Progenitor cell of endocrine pancreas (in vitro differentiated cells): ENCODE measurements around the gene EXD2. TPM values are rescaled to one million over a fixed set of nuclear protein-coding genes. Genes with fewer than 3 reads are reported as not detected.
"Not testable (repeated sequence)": the region's sequence is repeated elsewhere in the genome, so short reads cannot be mapped to it uniquely, and the experiment has no call there.

Source experiments
- DNase-seq: peaks from one replicate; pipeline ENCODE4 v3.0.0; 2021; ENCODE audit warnings: low spot score; ENCODE audit not compliant: unreplicated experiment
- H3K27ac Mint-ChIP-seq: 2 replicates; pipeline ENCODE4 v1.8.0; 2021; ENCODE audit warnings: mild to moderate bottlenecking, moderate library complexity, mixed read lengths
- H3K27me3 Mint-ChIP-seq: 2 replicates; pipeline ENCODE4 v1.8.0; 2021; ENCODE audit warnings: mixed read lengths
- H3K36me3 Mint-ChIP-seq: 2 replicates; pipeline ENCODE4 v1.8.0; 2022; ENCODE audit warnings: mixed read lengths; ENCODE audit not compliant: insufficient read depth
- H3K4me1 Mint-ChIP-seq: 2 replicates; pipeline ENCODE4 v1.8.0; 2021; ENCODE audit warnings: low read depth, mixed read lengths
- H3K4me3 Mint-ChIP-seq: 2 replicates; pipeline ENCODE4 v1.8.0; 2021; ENCODE audit warnings: low read depth, mild to moderate bottlenecking, moderate library complexity, mixed read lengths
- H3K9me3 Mint-ChIP-seq: 2 replicates; pipeline ENCODE4 v1.8.0; 2021; ENCODE audit warnings: low read depth, mixed read lengths
- total RNA-seq: library from RNA; stranded (reverse); gene quantifications from 2 replicates; pipeline ENCODE4 v1.2.1, GENCODE V29; 2021
- TF ChIP-seq, protein P1 (sequence below): fragments of 200-600 bp; sonication (generic); IDR thresholded peaks from one replicate; pipeline ENCODE4 v1.5.0; 2021; ENCODE audit warnings: antibody characterized with exemption, mild to moderate bottlenecking; ENCODE audit not compliant: unreplicated experiment

The EXD2 gene
- total RNA-seq, 1 donor from 2014 or later = 44.2 TPM

DNA sequence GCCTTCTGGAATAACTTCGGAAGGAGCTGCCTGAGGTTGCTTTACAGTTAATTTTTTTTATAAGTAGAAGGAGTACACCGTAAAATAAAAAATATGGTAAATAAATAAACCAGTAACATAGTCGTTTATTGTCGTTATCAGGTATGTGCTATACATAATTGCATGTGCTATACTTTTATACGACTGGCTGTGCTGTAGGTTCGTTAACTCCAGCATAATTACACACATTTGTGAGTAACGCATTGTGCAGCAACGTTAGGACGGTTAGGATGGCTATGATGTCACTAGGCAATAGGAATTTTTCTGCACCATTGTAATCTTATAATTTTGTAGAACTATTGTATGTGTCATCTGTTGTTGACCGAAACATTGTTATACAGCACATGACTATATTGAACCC lies 8.5 kb downstream of the EXD2 start:
- no peaks in the 10 kb centered on the region for H3K27me3 Mint-ChIP-seq
- H3K9me3 Mint-ChIP-seq = no peaks in the 10 kb centered on the region
- H3K27ac Mint-ChIP-seq = no peak overlapping the region
- peaks cover 2% of the 10 kb centered on the region for H3K36me3 Mint-ChIP-seq
- no peaks in the 10 kb centered on the region for H3K4me1 Mint-ChIP-seq
- DNase-seq = no peak
- TF ChIP-seq, protein P1, sequence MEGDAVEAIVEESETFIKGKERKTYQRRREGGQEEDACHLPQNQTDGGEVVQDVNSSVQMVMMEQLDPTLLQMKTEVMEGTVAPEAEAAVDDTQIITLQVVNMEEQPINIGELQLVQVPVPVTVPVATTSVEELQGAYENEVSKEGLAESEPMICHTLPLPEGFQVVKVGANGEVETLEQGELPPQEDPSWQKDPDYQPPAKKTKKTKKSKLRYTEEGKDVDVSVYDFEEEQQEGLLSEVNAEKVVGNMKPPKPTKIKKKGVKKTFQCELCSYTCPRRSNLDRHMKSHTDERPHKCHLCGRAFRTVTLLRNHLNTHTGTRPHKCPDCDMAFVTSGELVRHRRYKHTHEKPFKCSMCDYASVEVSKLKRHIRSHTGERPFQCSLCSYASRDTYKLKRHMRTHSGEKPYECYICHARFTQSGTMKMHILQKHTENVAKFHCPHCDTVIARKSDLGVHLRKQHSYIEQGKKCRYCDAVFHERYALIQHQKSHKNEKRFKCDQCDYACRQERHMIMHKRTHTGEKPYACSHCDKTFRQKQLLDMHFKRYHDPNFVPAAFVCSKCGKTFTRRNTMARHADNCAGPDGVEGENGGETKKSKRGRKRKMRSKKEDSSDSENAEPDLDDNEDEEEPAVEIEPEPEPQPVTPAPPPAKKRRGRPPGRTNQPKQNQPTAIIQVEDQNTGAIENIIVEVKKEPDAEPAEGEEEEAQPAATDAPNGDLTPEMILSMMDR = no peak
- H3K4me3 Mint-ChIP-seq = no peak overlapping the region

DNA sequence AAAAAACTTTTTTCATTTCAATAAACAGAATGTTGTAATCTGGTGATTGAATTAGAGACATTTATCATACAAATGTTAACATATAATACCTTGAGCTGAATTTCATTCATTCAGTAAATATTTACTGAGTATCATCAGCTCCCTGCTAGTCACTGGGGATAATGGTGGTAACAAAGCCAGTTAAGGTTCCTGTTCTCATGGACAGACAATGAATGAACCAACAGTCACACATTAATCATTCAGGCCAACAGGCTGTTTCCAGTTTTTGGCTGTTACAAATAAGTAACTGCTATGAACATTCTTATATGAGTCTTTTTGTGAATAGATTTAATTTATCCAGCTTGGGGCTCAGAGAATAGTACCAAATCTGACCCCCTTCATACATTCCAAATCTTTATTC lies 13.5 kb downstream of the EXD2 start:
- Mint-ChIP-seq H3K4me1 (peaks cover 4% of the 10 kb centered on the region), H3K27me3 (no peaks in the 10 kb centered on the region), H3K4me3 (no peak overlapping the region), H3K27ac (no peak overlapping the region), H3K9me3 (no peaks in the 10 kb centered on the region), H3K36me3 (peaks cover 2% of the 10 kb centered on the region)
- no peak for DNase-seq
- TF ChIP-seq, protein P1 = no peak

DNA sequence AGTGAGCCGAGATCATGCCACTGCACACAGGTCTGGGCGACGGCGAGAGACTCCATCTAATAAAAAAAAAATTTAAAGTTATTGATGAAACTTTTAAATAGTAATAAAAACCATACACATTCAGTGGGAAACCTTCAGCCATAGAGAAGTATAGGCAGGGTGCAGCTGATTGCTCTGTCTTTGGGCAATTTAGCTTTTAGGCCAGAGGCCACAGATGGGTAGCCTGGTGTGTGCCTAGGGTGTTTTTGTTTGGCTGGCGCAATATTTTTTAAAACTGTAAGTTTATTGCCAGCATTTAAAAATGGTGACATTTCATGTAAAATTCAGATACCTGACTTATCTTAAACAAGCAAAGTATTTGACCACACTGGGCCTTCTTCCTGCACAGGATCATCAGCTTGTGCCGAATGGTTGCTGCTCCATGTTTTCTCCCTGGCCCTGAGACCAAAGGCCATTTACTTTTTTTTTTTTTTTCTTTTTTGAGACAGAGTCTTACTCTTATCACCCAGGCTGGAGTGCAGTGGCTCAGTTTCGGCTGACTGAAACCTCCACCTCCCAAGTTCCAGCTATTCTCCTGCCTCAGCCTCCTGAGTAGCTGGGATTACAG lies 16.2 kb downstream of the EXD2 start:
- no peak overlapping the region for H3K27ac Mint-ChIP-seq
- H3K4me1 Mint-ChIP-seq = peaks cover 4% of the 10 kb centered on the region
- H3K9me3 Mint-ChIP-seq = no peaks in the 10 kb centered on the region

DNA sequence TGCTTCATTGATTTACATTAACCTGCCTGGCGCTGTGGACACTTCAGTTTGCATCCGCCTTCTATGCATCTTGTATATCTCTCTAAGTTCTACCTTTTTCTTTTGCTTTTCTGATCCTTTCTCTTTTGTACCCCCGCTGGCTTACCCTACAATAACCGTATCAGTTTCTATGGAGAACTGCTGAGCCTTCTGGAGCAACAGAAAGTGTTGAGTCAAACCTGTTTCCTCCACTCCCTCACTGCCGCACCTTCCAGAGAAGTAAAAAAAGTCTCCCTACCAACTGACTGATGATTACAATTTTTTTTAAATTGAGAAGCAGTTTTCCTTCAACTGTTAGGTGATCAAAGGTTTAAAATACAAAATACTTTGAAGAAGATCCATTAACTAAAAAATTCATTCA lies 17.4 kb downstream of the EXD2 start:
- no peak overlapping the region for H3K27ac Mint-ChIP-seq

More for the DNA sequence above, 16.2 kb downstream of the EXD2 start:
- no peaks in the 10 kb centered on the region for H3K27me3 Mint-ChIP-seq
- H3K4me3 Mint-ChIP-seq = no peak overlapping the region
- TF ChIP-seq, protein P1 = no peak
- DNase-seq = no peak
- H3K36me3 Mint-ChIP-seq = peaks cover 11% of the 10 kb centered on the region

DNA sequence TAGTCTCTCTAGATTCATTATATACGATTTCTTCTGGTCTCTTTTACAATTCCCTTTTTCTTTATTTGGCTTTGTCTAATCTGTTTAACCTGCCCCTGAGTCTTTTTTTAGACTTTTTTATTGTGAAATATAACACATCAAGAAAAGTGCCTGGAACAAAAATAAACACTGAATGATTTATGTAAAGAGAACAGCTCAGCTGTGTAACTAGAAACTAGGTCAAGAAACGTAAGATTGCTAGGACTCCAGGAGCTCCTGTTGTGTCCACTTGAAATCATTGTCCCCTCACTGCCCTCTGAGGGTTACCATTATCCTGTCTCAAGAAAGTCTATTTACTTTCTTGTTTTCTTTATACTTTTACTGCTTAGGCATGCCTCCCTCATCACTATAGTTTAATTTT lies 23.1 kb downstream of the EXD2 start:
- no peaks in the 10 kb centered on the region for H3K27me3 Mint-ChIP-seq
- DNase-seq = no peak
- TF ChIP-seq, protein P1 = no peak
- H3K36me3 Mint-ChIP-seq = peaks cover 43% of the 10 kb centered on the region
- no peak overlapping the region for H3K4me3 Mint-ChIP-seq
- peak overlapping the region; percentile 35 for H3K27ac Mint-ChIP-seq
- peaks cover 4% of the 10 kb centered on the region for H3K9me3 Mint-ChIP-seq
- H3K4me1 Mint-ChIP-seq = peaks cover 13% of the 10 kb centered on the region

More for the DNA sequence above, 17.4 kb downstream of the EXD2 start:
- H3K4me3 Mint-ChIP-seq = no peak overlapping the region
- TF ChIP-seq, protein P1 = no peak
- peaks cover 4% of the 10 kb centered on the region for H3K4me1 Mint-ChIP-seq
- H3K36me3 Mint-ChIP-seq = peaks cover 12% of the 10 kb centered on the region
- no peak for DNase-seq
- H3K9me3 Mint-ChIP-seq = no peaks in the 10 kb centered on the region
- no peaks in the 10 kb centered on the region for H3K27me3 Mint-ChIP-seq

DNA sequence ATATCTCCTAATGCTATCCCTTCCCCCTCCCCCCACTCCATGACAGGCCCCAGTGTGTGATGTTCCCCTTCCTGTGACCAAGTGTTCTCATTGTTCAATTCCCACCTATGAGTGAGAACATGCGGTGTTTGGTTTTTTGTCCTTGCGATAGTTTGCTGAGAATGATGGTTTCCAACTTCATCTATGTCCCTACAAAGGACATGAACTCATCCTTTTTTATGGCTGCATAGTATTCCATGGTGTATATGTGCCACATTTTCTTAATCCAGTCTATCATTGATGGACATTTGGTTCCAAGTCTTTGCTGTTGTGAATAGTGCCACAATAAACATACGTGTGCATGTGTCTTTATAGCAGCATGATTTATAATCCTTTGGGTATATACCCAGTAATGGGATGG lies 26.4 kb downstream of the EXD2 start:
- not testable (repeated sequence) for H3K27me3 Mint-ChIP-seq, DNase-seq, H3K27ac Mint-ChIP-seq, H3K4me3 Mint-ChIP-seq, H3K9me3 Mint-ChIP-seq
- peaks cover 13% of the 10 kb centered on the region for H3K4me1 Mint-ChIP-seq
- peaks cover 39% of the 10 kb centered on the region for H3K36me3 Mint-ChIP-seq
